ENCODE results near the gene COL4A4.

DNA sequence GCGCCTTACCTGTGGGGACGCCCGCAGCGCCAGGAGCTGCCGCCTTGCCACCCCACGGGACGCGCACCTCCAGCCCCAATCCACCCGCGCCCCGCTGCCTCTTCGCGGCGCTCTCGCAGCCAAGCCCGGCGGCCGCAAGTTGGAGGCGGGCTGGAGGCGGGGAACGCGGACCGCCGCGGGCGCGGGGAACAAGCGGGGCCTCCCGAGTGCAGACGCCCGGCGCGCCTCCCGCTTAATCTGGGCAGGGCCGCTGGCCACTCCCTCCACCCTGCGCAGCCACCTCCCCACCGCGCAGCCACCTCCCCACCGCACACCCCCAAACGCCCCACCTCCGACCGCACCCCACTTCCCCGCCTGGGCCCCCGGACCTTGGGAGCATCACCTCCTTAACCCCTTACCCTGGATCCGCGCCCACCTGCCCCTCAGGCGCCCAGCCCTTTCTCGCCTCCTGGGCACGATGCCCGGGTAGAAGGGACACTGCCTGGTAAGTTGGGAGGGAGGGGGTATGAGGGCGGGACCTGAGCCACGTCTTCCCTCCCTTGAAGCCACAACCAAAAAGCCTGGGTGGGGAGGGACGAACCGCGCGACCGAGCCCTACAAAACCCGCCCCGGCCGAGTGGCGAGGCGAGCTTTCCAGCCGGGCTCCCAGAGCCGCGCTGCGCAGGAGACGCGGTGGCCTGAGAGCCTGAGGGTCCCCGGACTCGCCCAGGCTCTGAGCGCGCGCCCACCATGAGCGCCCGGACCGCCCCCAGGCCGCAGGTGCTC, at the start of gene COL4A4, which contains the start of gene COL4A3:
- peak; percentile 16 to 33 for TF ChIP-seq POLR2AphosphoS5 (IDR thresholded peaks at IDR 0.05)
- no peak for TF ChIP-seq CTCF (IDR thresholded peaks at IDR 0.05)

All from upper lobe of left lung (tissue), 4 donors.